Stimulated activated CD8-positive, alpha-beta memory T cell treated with anti-CD3 and anti-CD28 coated beads, Interleukin-12 subunit alpha, Interleukin-12 subunit beta, amount 100 ng/mL, for 1 hour (primary cell): Measurements from ENCODE around the gene ITPR3.

Experiments used
- DNase-seq: peaks from one replicate; pipeline ENCODE4 v3.0.0-alpha.2; 2020; ENCODE audit warnings: low read depth

Gene ITPR3

DNA sequence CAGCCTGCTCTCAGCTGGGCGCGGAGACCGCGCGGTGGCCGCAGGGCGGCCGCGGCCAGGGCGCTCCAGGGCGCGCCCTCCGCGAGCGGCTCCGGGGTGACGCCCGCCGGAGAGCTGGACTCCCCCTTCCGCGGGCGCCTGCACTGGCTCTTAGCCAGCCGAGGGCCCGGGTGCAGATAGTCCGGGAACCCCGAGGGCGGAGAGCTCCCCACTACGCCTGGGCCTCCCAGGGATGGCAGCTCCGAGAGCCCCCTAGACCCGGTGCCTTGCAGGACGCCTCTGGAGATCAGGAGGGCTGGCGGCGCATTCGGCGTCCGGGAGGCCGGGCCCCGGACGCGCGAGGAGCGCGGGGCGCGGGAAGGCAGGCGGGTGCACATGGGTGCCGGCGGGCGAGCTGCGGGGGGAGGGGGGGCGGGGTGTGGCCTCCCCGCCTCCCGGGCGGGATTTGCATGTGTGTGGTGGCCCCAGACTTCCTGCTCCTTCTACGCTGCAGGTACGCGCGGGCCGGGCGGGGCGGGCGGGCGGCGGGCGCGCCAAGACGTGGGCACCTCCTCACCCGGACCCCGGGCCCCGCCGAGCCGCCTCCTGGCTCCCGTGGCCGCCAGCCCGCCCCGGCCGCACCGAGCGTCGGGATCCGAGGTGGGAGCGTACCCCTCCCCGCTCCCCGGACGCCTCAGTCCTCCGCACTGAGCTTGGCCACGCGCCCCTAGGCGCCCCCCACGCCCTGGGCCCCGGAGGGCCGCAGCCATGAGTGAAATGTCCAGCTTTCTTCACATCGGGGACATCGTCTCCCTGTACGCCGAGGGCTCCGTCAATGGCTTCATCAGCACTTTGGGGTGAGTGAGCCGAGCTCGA, at the start of gene ITPR3:
Gene ITPR3, plus strand, starts transcription at position 467 of the 855 bp plus-strand sequence. Its CDS starts 281 bp downstream, at position 748.
- peak; percentile 57 for DNase-seq

DNA sequence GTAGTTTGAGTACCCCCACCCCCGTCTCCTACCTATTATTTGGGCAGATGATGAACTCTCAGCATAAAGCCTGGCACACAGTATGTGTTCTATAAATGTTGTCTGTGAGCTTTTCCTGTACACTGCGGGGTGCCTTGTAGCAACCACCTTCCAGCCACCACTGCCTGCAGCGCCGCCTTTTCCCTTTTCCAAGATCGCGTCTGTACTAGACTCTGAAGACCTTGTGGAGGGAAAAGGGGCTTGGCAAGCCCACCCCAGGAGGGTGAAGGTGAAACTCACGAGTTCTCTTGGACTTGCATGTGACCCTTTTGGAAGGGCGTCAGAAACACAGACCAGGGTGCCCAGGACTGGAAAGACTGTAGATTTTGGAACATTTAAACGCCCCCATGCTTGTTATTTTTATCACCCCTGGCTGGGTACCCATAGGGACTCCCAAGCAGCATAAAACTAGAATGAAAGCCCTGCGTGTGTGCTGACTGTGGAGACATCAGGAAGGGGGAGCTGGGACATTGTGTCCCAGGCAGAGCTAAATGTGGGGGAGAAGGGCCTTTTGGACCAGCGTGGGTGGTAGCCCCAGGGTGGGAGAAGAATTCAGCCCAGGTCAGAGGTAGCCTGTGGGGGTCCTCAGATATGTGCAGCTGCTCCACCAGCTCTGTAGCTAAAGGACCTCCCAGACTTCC, 49.3 kb upstream of the ITPR3 start:
- DNase-seq, result no peak

DNA sequence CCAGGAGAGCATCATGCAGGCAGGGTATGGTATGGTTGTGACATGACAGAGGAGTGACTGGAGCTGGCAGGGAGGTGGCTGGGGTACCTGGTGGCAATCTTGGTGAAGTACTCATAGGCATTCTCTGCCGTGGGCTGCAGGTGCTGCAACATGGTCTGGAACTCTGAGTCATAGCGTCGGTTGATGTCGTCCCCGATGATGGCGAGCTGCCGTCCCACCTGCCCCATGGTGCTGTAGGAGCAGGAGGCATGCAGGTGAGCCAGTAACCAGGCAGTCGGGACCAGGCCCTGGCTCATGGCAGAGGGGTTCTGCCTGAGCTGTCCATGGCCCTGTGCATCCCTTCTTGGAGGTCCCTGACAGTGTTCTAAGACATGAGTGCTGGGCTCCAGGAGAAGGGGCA, 45.9 kb upstream of the ITPR3 start:
- no peak for DNase-seq

DNA sequence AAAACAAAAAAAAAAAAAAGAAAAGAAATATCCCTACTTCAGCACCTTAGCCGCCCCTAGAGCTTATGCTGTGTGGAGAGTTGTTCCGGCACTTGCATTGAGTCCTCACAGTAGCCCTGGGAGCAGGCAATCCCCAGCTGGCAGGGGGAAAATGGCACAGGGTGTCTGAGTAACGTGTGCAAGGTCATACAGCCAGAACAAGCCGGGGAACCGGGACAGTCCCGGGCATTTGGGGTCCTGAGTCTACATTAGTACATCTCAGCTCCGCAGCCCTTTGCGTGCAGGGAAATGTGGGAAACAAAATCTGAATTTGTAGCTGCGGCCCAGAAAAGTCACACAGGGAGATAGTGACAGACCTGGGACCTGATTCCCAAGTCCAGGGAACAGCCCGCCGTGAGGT, 44.5 kb upstream of the ITPR3 start:
- DNase-seq, result no peak

DNA sequence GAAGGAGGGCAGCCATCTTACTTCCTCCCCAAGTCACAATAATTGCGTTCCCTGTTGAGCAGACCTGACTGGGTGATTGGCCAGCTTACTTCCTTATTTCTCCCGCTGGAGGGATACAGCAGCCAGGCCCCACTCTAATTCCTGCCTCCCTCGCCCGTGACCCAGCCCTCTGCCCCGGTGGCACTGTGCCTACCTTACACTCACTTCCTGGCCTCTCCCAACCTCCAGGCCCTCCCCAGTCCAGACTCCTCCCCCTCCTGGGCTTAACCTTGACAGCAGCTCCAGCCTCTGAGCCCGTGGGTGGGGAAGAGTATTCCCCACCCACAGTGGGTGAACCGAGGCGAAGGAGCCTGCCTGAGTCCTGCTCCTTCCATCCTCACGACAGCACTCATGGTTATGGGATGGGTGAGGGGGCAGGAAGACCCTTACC, 44.0 kb upstream of the ITPR3 start:
- DNase-seq, result no peak

DNA sequence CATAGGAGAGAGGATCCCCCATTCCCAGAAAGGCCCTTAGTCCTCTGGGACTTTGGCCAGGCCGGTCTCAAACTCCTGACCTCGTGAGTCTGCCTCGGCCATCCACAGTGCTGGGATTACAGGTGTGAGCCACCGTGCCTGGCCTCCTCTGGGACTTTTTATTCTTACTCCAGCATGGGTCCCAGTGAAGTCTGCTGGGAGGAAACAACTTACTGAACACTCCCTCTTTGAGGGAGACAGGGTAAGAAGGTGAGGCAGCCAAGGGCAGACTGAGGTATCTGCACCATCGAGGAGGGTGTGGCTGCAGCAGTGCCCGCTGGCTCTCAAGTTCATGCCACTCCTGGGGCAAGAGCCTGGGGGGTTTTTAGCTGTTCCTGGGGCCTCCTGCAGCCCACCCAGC, 43.4 kb upstream of the ITPR3 start:
- DNase-seq, result no peak

DNA sequence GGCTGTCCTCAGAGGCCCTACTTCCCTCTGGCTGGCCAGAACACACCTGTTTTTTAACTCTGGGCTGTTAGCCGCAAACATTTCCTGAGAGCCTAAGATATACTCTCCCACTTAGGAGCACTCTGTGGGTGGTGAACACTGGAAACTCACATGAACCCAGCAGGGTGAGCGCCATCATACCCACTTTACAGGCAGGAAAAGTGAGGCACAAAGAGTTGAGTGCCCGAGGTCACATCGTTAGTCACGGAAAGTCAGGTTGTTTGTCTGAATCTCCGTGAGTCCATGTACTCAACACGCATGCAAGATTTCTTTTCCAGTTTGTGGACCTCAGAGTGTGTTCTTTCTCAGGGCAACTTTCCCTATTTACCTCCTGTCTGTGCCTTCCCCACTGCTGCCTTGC, 43.0 kb upstream of the ITPR3 start:
- DNase-seq, result no peak

DNA sequence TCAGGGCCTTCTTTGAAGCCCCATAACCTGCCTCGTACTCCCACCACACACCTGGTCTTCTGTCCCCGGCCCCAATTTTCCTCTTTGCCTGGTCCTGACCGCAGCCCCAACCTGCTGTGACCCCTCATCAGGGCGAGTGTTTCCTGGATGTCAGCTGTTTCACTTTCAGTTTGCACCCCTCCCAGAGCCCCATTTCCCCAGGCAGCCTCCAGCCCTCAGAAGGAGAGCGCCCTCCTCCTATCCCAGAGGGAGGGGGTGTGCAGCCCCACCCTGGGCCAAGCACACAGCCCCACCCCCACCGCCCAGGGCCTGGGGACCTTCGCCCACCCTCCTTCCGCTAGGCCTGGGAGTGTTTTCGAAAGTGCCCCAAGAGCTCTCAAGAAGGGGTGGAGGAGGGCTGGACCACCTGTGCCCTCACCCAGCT, 42.5 kb upstream of the ITPR3 start:
- DNase-seq, result no peak

DNA sequence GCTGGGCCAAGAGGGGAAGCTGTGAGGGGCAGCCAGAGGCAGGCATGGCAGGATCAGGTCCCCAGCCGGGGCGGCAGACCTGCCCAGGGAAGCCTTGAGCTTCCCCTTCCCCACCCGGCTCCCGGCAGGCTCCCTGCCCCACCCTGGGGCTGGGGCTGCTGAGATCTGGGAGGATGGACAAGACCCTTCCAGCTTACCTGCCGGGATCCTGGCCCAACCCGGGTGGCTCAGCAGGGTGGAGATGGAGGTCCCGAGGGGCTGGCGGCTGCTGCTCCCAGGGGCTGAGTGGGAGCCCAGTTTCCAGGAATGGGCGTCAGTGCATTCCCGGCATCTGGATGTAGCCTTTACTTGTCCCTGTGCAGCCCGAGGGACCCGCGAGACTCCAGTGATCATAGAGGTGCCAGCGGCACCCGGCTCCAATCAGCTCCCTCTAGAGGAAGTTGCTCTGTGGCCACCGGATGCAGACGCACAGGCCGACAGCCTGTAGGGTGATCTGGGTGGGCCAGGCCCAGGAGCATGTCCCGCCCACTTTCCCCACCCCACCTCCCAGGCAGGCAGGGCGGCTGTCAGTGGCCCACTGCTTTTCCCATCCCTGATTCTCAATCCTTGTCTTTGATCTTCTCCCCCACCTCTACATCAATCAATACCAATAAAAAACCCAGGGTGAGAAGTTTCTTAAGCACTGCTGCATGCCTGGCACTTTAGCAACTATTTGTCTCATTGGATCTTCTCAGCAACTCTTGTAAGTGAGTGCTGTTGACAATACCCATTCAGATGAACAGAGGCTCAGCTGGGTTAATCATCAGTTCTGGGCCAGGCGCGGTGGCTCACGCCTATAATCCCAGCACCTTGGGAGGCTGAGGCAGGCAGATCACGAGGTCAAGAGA, 41.1 kb upstream of the ITPR3 start, which contains the start of gene BAK1:
Gene BAK1, minus strand, starts transcription at position 449 of the 887 bp plus-strand sequence. CDS start 2,672 bp downstream, outside the sequence.
- DNase-seq, result peak; percentile 73

DNA sequence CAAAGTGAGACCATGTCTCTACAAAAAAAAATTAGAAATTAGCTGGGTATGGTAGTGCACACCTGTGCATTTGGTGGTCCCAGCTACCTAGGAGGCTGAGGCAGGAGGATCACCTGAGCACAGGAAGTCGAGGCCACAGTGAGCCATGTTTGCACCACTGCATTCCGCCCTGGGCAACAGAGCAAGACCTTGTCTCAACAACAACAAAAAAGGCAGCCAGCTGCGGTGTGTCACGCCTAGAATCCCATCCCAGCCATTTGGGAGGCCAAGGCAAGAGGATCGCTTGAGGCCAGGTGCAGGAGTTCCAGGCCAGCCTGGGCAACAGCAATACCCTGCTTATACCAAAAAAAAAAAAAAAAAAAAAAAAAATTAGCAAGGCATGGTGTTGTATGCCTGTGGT, 39.9 kb upstream of the ITPR3 start:
- no peak for DNase-seq

DNA sequence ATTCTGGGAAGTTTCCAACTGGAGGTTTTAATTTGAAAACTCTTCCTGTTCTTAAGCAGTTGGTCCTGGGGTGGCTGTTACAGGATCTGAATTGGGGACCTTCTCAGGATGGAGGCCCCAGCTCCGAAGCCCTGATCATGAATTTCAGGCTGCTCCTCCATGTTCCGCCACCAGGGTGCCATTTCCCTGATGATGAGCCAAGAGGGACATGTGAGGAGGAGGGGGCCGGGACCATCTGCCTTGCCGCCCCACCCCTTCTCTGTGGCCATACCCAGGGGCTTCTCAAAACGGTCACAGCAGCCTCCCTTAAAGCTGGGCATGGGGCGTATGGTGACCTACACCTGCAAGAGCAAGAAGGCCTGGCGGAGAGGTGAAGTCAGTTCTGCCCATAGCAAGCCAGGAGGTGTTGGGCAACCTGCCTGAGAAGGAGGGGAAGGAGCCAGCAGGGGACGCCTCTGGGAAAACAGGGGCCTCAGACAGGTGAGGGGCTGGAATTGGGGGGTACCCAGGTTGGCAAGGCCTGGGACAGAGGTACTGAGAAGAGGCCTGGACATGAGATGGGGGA, 37.4 kb upstream of the ITPR3 start:
- DNase-seq, result no peak

DNA sequence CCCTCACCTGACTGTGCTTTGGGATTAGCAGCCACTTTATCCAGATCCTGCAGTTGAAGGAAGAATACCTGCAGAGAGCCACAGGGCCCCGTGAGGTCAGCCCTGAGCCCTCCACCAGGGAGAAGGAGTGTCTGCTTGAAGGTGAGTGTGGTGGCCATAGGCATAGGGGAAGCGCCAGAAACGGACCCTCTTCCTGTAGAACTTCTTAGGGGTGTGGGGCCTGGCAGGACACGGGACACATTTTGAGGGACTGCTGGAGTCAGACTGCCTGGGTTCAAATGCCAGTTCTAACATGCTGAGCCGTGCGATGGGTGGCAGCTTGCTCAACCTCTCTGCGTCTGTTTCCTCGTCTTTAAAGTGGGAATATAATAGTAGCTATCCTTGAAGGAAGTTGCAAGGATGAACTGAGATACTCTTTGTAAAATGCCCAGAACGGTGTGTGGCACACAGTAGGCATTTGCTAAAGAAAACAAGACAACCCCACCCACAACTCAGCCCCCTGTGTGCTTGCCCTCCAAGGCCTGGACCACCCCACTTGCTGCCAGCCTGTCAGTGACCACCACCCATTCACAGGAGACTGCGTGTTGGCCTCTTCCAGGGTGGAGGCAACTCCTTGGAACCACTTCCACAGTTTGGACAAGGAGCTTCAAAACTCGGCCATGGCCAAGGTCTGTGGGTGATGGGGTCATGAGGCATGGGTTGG, 36.3 kb upstream of the ITPR3 start:
- no peak for DNase-seq

DNA sequence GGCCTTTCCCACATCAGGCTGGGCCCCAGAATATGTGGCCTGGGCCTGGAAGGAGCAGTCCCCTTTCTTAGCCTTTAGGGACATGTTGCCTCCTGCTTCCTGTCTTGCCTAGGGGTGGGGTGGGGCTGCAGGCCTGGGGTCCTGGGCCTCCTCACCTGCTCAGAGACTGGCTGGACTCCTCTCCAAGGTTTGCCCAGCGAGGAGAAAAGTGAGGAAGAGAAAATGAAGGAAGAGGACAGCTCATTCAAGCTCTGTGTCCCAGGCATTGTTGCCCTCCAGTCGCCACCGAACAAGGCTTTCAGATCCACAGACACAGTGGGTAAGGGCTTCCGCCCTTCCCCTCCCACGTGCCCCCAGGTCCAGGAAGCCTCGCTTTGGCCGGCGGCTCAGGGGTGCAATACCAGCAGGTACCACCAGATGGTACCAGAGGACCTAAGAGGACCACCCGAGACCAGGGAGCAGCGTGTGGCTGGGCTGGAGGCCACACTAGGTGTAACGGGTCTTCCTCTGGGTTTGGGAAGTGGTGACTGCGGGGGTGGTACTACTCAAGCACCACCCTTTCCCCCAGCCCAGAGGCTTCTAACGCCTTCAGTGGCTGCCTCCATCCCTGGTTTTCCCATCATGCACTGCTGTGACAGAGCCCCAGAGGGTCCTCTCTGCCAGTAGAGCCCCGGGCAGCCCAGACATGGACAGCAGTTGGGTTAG, 35.6 kb upstream of the ITPR3 start:
- DNase-seq, result peak; percentile 82

DNA sequence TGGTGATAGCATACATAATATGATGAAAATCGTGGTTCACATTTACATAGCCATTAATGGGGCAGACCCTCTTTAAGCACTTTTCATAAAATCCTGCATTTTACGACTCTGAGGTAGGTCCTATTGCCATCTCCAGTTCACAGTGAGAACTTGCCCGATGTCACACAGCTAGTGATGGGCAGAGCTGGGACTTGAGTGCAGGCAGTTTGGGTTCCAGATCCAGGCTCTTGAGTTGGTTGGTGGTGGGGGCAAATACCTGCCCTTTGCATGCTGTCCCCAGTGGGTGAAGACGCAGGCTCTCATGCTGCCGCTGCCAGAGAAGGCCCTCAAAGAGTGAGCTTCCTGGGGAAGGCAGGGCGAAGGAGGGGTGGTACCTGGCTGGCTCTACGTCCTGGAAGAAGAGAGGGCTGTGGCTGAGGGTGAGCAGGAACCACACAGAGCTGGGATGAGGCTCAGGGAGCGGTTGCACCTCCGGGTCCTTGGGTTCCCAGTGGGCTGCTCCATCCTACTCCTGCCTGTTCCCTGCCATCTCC, 34.9 kb upstream of the ITPR3 start:
- no peak for DNase-seq

DNA sequence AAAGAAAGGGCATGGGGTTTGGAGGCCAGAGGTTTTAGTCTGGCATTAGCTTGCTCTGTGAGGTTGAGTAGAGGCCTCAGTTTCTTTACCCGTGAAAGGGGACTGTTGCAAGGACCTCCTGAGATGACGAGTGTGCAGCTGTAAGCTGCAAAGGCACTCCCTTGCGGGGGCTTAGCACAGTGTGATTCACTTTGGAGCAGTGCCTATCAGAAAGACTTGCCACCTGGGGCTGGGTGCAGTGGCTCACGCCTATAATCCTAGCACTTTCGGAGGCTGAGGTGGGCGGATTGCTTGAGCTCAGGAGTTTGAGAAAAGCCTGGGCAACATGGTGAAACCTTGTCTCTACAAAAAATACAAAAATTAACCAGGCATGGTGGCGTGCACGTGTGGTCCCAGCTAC, 33.6 kb upstream of the ITPR3 start:
- no peak for DNase-seq

DNA sequence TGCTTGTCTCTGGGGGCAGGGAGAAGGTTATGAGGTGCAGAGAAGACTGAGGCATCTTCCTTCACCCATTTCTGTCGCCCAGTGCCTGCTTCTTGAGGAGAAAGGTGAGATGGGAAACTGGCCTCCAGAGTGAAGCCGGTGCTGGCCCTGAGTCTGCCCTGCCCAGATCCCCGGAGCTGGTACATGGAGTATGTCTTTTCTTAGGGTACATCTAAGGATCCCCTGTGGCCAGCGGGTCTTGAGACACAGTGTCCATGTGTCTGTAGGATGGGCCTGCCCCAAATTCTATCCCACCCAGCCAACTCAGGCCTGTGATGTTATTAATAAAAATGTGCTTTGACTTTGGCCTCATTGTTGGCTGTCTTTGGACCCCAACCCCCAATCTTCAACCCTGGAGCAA, 32.2 kb upstream of the ITPR3 start:
- DNase-seq, result no peak

DNA sequence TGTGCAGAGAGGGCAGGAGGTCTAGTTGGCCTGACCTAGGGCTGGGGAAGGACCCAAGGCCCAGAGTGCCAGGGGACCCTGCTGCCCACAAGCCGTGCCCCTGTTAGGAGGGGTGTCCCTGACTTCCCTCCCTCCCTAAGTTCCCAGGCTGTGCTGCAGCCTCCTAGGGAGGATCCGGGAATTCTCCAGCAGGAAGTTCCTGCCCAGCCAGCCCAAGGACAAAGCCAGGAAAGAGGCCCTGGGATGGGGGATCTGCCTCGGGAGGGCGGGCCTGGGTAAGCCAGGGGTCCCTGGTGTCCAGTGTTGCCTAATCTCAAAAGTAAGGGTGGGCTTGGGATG, 31.8 kb upstream of the ITPR3 start:
- DNase-seq, result no peak

DNA sequence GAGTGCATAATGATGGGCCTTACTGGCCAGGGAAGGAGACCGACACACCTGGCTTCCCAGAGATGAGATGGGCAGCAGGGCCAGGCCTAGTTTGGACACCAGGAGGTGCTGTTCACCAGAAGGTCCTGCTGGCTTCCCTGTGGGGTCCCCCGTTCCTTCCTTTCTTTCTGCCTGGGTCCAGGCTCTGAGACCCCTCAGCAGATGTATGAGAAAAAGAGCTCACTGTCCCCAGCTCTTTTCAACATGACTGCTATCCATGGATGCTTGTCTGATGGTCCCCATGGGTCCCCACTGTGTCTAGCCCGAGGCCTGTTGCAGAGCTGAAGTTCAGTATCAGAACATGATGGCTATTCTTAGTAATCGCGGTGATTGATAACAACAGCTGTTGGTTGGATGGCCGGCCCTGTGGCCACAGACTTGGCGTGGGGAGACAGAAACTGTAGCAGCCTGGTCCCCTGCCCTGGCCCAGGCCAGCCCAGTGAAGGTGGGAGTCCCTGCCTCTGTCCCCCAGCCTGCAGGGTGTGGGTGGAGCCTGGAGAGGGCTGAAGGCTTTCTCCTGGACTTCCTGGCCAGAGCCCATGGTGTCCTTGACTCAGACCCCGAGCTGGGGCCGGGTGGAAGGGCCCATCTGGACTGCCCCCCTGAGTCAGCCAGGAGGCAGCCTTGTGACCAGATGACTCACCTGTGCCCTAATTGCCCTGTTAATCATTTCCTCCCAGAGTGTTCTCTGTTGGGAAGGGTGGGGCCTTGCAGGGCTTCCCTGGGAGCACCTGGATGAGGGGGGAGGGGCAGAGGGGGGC, 31.2 kb upstream of the ITPR3 start:
- no peak for DNase-seq

DNA sequence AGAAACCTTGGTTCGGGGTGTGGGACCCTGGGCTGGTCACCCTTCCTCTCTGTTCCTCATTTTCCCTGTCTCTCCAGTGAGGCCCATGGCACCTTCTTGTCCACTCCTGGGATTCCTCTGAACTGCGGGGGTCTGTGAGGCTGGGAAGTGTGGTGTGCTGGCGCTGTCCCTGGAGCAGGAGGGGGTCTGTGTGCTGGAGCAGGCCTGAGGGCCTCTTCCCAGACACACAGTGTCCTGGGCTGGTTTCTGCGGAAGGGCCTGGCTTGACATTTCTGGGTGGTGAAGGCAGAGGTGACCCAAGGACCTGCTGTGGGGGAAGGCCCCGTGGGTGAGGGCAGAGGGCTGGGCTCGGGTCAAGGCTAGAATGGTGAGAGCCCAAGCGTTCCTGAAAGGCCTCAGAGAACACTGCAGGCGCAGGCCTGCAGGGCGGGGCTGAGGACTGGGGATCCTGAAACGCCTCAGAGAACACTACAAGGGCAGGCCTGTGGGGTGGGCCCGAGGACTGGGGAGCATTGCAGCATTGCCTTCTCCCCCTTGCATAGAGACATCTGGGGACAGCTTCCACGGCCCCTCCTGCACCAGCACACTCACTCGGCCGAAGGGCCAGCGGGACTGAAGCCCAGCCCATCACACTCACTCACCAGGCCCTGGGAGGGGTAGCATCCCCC, 30.5 kb upstream of the ITPR3 start:
- no peak for DNase-seq
